Measurements from ENCODE around the gene SLC26A11.
A peak's percentile ranks its signal among the peaks of the same experiment; 100 is the strongest.
"Not testable (repeated sequence)": the region's sequence is repeated elsewhere in the genome, so short reads cannot be mapped to it uniquely, and the experiment has no call there.

Gene SLC26A11

DNA sequence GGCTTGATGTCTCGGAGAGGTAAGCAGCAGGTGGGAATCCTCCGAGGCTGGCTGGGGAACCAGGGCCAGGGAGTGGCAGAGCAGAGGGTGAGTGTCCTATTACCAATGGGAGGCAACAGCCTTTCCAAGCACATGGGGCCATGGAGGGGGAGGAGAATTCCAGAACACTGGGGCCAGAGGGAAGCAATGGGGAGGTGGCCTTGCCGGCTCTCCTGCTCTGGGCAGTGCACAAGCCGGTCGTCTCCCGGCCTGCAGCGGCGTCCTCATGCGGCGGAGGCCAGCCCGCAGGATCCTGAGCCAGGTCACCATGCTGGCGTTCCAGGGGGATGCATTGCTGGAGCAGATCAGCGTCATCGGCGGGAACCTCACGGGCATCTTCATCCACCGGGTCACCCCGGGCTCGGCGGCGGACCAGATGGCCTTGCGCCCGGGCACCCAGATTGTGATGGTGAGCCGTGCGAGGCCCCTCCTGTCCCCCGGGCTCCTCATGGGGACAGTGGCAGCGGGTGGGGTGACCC lies 22.0 kb upstream of the SLC26A11 start:
- no peak for DNase-seq

DNA sequence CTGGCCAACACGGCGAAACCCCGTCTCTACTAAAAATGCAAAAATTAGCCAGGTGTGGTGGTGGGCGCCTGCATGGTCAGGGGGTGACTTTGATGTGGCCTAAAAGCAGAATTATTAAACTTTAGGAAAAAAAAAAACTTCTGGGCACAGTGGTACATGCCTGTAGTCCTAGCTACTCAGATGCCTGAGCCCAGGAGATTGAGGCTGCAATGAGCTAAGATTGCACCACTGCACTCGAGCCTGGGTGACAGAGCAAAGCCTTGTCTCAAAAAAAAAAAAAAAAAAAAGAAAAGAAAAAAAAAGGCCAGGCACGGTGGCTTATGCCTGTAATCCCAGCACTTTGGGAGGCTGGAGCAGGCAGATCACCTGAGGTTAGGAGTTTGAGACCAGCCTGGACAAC lies 20.9 kb upstream of the SLC26A11 start:
- DNase-seq, result not testable (repeated sequence)

DNA sequence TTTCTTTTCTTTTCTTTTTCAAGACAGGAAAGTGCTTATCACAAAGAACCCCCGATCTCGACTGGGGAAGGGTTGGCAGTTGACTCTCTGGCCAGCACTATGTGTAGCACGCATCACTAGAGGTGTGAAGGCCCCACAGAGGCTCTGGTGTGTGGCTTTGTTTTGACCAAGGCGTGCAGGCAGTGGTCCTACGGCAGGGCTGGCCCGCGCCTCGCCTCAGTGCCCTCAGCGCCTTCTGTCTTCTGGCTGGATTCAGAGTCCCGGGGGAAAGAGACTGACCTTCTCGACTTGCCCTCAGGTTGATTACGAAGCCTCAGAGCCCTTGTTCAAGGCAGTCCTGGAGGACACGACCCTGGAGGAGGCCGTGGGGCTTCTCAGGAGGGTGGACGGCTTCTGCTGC lies 18.8 kb upstream of the SLC26A11 start:
- DNase-seq, result no peak

DNA sequence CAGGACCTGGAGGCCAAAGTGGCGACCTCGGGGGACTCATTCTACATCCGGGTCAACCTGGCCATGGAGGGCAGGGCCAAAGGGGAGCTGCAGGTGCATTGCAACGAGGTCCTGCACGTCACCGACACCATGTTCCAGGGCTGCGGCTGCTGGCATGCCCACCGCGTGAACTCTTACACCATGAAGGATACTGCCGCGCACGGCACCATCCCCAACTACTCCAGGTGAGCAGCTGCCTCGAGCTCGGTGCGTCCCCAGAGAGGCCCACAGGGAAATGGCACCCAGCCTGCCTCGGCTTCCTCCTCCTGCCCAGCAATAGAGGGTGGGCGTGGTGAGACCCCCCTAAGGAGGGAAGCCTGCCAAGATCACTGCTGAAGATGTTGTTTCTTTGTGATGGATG lies 18.0 kb upstream of the SLC26A11 start:
- no peak for DNase-seq

DNA sequence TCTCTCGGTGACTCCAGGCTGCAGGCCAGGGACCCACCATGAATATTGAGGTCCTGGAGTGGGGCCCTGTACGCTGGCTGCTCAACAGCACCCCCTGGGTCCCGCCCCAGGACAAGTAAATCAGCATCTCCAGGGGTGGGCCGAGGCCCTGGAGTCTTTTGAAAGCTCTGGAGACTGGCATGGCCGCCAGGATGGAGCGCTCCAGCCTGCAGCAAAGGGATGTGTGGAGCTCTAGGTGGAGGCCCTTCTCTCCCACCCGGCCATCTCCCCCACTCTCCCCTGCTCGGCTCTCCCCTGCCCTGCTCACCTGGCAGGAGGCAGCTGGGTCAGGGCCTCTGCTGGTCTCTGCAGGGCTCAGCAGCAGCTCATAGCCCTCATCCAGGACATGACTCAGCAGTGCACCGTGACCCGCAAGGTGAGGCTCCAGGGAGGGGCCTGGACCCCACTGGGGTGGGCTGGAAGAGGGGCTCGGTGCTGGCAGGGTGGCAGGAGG lies 16.7 kb upstream of the SLC26A11 start:
- no peak for DNase-seq

DNA sequence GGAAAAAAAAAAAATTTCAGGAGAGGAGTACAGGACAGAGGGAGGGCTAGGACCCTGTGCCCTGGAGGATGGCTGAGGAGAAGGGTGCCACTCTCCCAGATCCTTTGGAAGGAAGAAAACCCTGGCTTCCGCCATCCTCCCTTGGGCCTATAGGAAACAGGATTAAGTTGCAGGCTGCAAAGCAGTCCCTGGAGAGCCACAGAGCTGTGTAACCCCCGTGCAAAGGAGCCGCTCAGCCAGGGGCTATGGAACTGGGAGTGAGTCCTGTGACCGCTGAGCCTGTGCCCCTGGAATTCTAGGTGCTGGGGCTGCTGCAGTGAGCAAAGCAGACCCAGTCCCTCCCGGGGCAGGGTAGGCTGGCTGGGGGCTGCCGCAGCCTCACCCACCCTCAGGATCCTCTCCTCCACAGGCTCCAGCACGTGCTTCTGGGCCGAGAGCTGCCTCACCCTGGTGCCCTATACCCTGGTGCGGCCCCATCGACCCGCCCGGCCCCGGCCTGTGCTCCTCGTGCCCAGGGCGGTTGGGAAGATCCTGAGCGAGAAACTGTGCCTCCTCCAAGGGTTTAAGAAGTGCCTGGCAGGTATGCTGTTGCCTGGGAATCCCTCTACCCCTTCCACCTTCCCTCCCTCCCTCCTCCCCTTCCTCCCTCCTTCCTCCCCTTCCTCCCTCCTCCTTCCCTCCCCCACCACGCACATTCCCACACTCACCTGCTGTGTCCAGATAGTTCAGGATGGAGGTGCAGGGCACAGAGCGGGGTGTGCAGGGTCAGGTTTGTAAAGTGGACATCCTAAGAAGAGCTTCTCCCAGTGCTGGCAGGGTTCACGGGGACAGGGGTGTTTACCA lies 15.4 kb upstream of the SLC26A11 start:
- no peak for DNase-seq

DNA sequence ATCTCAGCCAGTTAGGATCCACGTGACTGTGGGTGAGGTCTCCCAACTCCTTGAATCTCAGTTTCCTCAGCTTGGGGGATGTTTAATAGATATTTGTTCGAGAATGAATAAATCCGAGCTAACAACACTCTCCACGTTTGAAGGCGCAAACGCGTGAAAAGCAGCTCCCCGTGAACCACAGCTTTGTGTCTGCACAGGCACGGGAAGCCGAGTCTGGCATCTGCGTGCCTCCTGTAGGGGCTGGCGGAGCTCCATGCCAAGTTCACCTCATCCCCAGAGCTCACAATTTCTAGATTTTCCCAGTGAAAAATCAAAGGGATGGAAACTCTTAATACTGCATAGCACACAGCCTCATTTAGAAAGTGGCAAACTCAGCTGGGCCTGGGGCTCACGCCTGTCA lies 14.4 kb upstream of the SLC26A11 start:
- DNase-seq, result no peak

DNA sequence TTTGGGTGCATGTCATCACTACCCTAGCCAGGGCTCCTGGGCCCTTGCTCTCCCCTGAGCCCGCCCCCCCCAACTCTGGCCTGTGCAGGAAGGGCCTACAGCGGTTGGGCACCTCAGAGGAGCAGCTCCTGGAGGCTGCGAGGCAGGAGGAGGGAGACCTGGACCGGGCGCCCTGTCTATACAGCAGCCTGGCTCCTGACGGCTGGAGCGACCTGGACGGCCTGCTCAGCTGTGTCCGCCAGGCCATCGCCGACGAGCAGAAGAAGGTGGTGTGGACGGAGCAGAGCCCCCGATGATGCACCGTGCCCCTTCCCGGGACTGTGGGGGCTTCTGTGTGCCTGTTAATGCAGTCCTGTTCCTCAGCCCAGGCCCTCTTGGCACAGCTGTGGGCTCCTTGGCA lies 12.2 kb upstream of the SLC26A11 start:
- no peak for DNase-seq

DNA sequence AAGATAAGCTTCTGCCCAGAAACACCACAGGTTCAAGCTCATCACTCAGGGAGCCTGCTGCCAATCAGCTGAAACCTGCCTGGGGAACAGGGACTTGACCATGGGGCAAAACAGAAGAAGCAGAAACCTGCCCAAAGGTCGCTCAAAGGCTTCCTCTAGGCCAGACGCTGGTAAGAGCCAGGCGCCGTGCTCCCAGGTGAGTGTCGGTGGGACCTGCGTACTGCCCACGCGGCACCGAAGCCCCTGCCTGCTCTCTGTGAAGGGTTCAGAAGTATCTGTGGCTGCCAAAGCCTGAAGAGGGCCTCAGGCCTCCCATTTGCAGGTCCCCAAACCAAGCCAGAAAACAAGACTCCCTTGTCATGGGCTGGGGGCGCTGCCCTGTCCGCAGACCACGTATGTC lies 10.5 kb upstream of the SLC26A11 start:
- DNase-seq, result no peak

DNA sequence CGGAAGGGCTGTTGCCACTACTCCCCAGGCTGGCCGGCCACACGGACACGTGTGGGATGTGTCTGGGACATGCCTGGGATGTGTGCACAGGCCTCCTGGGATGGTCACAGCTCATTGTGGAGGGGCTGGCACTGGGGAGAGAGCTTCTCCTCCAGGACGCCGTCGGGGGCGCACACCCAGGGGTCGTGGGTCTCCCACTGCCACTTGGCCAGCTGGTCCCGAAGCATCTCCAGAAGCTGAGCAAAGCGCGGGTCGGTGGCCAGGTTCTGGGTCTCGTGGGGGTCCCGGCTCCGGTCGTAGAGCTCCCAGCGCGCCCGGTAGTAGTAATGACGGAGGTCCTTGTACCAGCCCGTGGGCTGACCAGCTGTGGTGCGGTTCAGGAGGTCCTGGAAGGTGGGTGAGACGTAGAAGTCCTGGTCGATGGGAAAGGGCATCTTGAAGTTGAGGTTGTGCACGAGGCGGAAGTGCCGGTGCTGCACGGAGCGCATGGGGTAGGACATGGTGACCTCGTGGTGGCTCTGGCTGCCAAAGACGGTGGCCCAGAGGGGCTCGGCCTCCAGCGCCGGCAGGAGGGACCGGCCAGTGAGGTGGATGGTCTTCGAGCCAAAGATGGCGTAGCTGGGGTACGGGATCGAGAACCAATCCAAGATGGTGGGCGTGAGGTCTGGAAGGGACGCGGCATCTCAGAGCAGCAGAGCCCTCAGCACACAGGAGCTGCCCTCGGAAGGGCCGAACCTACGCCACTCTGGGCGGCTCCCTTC lies 9.7 kb upstream of the SLC26A11 start:
- DNase-seq, result no peak

DNA sequence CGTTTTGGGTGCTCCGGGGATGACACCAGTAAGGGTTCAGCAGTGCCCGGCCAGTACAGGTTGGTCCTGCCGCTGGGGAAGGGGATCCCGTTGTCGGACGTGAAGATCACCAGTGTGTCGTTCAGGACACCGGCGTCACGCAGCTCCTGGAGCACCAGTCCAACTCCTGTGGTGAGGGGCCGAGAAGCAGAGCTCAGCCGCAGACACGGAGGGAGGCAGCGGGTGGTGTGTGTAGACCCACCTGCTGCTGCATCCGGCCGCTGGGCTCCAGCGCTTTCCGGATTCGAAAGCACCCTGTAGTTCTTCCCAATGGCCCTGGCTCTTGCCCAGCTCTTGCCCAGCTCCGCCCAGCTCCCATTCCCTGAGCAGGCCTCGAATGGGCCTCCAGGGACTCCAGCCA lies 8.1 kb upstream of the SLC26A11 start:
- no peak for DNase-seq

DNA sequence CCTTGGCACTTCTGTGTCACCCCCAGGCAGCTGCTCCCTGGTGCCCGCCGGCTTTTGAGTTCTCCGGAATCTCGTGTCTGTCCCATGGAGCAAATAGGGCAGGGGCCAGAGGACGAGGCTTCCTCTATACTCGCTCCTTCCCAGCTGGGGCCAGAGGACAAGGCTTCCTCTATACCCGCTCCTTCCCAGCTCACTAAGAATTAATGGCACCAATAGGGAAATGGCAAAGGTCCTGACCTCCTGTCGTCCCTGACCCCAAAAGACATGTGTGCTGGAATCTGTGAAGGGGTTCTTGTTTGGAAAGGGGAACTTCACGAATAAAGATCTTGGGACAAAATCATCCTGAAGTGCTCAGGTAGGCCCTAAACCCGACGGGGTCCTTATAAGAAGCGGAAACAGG lies 7.7 kb upstream of the SLC26A11 start:
- no peak for DNase-seq

DNA sequence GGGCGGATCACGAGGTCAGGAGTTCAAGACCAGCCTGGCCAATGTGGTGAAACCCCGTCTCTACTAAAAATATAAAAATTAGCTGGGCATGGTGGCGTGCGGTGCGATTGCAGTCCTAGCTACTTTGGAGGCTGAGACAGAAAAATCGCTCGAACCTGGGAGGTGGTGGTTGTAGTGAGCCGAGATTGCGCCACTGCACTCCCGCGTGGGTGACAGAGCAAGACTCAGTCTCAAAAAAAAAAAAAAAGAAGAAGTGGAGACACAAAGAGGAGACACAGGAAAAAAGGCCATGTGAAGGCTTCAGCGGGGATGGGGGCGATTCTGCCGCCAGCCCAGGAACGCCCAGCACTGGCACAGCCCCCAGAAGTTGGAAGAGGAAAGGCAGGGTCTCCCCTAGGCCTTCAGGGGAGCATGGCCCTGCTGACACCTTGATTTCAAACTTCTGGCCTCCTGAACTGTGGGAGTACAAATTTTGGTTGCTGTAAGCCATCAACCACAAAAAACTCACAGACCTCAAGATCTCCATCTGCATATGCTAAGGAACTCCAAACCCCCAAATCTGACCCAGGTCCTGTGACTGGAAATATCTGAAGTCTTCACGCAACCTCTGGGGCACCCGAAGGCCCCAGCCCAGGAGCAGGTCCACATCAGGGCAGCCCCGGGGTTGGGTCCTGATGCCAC lies 7.1 kb upstream of the SLC26A11 start:
- no peak for DNase-seq

DNA sequence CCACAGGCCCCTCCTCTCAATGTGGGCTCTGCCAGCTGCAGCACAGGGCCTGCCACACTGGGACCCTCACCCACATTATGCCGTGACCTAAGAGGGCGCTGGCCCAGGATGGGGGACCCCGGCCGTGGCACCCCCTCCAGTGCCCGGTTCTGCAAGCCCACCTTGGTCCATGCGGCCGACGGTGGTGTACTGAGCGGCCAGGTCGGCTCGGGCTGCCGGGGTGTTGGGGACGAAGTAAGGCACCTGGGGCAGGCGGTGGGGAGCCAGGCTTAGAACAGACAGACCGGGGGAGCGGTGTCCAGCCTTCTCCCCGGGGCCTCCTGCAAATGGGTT lies 6.6 kb upstream of the SLC26A11 start:
- no peak for DNase-seq

DNA sequence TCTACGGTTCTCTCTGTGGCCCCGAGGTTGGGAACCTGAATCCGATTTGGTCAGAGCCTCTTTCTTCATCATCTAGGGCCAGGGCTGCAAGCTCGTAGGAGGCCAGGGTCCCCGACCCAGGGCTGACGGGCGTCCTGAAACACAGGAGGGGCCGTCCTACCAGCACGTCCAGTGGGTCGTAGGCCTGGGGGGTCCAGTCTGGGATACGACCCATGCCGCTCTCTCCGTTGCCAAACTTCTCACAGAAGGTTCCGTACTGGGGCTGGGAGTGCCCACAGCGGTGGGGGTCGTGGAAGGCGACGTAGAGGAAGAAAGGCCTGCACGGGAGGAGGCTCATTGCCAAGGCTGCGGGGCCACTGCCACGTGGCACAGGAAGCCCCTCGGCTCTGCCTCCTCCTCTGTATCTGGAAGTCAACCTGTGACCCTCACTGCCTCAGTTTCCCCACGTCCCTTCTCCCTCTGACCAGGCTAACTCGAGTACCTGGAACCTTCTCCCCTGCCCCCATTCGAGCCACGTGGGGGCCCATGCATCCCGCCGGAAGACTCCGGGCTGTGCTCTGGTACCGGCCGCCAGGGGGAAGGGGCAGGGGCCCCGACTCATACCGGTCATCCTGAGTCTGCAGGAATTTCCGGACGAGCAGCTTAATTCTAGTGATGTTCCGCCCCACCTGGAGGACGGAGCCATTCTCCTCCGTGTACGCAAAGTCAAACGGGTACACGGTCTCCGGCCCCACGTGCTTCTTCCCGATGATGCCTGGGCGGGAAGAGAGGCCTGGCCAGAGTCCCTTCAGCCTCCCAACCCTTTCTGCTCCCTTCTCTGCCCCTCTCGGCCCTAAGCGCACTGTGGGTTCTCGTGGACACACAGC lies 6.0 kb upstream of the SLC26A11 start:
- no peak for DNase-seq

DNA sequence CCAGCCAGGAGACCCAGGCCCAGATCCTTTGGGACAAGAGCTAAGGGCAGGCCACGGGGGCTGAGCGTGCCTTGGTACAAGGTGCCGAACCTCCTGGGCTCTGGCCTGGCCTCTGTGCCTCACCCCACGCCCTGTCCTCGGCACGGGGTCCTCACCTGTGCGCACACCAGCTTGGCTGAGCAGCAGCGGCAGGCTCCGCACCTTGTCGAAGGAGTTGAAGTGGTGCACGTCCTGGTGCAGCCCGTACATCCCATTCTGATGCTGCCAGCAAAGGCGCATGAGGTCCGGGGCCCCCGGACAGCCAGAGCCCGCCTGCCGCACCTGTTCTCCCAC lies 5.4 kb upstream of the SLC26A11 start:
- DNase-seq, result no peak

DNA sequence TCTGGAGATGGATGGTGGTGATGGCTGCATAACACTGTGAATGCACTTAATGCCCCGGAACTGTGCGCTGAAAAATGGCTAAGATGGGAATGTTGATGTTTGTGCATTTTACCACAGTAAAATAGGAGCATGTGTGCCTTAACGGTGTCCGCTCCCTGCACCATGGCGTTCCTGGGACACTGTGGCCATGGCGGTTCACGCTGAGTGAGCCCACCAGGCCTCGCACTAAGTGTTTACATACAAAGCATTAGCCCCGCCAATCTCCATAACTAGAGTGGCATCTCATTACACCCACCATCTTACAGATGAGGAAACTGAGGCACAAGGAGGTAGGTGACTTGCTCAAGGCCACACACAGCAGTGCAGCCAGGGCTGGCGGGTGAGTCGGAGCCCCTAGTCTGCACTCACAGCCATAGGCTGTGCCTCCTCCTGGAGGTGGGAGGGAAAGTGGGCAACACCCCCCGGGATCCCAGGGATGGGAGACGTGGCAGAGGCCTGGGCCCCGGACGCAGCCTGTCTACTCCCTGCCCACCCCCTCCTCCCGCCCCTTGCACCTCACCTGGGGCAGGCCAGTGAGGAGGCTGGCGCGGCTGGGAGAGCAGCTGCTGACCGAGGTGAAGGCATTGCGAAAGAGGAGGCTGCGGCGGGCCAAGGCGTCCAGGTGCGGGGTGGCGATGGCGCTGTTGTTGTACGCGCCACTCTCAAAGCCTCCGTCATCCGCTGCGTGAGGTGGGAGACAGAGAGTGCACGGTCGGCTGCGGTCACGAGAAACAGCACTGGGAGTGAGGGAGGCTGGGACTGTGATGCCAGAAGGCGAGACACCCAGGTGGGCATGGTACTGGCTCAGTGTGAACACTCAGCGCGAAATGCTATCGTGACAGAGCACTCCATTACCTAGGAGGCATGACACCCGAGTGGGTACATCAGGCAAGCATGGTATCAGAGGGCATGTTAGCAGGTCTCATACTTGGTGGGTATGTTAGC lies 3.5 kb upstream of the SLC26A11 start:
- no peak for DNase-seq

DNA sequence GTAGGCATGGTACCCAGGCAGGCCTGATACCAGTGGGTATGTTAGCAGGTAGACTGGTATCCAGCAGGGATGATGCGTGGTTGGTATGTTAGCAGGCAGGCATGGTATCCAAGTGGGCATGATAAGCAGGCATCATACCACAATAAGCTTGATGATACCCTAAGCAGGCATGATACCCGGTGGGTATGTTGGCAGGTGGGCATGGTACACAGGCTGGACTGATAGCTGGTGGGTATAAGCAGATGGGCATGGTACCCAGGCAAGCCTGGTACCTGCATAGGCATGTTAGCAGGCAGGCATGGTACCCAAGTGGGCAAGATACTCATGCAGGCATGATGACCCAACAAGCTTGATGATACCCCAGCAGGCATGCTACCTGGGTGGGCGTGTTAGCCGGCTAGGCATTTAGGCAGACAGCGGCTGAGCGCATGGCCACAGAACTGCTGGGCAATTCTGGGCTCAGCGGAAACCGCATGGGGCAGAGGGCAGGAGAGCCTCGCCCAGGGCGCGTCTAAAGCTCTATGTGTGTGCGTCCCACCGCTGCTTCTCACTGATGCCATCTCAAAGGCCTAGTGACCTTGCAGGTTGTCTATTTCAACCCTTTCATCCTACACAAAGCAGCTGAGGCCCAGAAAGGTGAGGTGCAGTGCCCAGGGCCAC lies 2.4 kb upstream of the SLC26A11 start:
- DNase-seq, result no peak

DNA sequence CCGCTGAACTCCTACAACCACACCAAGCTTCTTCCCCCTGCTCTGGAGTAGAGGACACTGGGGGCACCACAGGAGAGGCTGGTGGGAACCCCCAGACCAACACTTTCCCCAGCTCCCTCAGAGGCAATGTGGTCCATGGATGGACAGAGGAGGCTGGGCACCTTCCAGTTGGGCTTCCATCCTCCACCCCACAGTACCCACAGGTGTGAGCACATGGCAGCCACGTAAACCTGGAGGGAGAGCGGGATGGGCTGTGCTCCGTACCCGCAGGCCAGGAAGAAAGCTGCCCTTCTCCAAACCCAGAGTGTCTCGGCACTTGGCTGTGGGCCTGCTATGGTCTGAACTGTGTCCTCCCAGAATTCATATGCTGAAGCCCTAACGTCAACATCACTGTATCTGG lies 1.8 kb upstream of the SLC26A11 start:
- no peak for DNase-seq

DNA sequence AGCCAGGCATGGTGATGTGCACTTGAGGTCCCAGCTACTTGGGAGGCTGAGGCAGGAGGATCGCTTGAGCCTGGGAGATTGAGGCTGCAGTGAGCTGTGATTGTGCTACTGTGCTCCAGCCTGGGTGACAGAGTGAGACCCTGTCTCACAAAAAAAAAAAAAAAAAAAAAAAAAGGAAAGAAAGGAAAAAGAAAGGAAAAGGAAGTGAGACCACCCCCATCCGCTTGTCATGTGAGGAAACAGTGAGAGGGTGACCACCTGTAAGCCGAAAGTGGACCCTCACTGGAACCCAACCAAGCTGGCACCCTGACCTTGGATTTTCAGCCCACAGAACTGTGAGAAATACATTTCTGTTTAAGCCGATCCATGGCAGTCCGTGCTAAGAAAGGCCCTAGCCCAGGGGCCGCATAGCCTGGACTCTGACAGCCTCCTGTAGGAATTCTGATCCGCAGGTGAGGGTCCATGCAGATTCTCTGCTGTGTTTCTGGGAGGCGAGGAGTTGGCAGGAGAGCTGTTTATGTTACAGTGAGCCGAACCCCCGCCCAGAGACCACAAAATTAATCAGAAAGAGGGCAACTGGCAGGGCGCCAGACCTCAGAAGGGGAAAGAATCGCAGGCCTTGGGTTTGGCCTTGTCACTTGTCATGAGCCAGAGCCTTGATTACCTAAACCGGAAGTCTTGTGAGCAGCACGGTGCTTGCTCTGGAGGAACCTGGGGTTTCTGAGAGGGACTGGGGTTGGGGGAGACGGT lies 1.0 kb upstream of the SLC26A11 start:
- DNase-seq, result peak; percentile 49
